Measurements from ENCODE around the gene RPTOR.

RPTOR gene

DNA sequence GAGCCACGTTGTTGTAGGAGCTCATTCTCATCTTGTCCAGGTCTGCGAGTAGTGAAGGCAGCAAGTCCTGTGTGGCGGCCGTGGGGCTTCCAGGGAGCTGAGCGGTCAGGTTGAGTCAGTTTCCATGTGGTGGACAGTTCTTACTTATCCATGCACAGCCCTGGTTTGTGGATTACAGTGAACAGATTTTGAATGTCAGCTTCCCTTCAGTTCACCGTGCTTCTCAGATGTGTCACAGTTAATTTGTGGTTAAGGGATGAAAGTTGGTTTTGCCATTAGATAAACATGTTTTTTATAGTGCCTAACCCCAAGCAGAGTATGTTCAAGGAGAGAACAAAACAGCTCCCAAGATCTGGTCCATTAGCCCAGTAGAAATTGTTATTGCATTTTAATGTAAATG lies 103.1 kb downstream of the RPTOR start:
- no peak for DNase-seq

DNA sequence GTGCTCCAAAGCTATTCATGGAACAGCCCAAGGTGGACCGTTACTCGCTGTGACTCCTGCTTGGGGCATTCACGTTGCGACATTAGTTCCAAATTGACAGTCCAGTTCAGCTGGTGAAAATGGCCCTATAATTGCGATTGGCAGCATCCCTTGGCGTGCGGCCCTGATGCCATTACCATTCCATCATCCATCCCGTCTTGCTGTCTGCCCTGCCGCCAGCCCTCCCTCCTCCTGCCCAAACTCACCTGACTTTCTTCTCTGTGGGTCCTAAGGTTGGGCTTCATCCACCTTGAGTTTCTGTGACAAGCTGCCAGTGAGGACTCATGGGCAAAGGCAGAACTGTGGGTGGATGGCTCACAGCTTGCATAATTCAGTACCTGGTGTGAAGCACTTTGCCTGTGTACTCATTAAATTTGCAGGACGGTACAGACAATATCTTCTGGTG lies 104.6 kb downstream of the RPTOR start:
- no peak for DNase-seq

DNA sequence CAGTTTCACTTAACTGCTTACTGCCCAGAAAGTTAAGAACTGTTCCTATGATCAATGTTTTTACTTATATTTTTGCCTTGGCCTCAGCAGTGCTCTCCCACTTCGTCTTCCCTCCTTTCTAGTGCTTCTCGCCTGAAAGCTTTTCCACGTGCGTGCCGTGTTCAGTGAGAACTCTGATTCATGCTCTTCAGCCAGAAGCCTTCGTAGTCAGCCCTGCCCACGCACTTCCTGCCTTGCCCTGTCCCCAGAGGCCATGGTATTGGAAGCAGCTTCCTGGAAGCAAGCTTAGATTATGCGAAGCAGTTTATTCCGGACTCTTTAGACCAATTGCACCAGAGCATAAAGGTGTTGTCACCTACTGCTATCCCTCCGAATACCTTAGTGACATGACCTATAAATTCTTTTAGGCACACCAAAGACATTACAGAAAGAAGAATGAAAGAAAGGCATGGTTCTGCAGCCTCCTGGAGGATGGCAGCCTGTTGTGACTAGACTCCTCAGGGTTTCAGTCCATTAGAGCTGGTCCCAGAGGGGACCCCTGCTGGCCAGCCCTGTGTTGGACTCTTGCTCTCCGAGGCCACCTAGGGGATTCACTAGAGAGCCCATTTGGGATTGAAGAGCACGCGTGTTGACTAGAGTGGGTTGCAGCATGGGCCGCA lies 105.2 kb downstream of the RPTOR start:
- DNase-seq: no peak

DNA sequence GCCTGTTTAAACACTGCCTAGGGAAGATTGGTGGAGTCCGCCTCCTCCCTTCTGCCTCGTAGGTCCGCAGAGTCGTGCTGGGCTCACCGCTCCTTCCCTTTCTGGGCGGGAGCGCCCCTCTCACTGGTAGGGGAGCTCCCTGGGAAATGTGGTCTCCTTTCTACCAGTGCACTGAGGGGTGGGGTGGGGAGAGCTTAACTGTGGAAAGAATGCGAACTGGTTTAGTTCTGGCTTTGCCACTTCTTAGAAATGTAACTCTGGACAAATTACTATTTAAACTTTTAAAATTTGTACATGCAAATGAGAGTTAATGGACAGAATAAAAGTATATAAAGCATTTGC lies 105.7 kb downstream of the RPTOR start:
- DNase-seq: no peak

DNA sequence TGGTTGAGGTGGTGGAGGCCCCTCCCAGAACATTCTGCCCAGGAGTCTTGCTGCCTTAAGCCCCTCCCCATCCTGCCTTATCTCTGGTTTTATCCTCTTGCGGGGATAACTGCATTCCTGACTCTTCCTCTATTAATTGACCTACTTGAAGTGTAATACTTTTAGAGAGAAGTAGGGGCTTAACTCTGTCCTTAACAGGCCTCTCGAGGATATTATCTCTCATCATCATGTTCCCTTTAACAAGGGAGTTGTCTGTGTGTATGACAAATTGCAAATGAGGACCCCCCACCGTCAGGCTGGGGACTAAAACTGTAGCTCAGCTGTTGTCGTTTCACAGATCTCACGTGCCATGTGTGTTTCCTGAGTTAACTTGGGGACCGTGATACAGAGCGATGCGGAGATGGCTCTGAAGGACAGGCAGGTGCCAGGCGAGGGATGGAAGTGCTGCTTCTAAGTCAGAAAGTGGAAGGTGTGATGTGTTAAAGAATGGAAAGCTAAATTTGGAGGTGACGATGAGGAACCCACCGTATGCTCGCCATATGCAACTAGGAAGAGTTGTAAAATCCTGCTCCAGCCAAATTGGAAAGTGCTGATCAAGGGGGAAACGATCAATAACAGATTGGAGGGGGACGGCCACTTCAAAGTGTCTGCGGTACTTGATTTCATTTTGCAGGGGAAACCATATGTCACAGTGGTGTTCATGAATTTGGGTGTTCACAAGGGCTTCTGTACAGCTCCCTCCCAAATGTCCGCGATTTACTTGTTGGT lies 106.3 kb downstream of the RPTOR start:
- DNase-seq: no peak

DNA sequence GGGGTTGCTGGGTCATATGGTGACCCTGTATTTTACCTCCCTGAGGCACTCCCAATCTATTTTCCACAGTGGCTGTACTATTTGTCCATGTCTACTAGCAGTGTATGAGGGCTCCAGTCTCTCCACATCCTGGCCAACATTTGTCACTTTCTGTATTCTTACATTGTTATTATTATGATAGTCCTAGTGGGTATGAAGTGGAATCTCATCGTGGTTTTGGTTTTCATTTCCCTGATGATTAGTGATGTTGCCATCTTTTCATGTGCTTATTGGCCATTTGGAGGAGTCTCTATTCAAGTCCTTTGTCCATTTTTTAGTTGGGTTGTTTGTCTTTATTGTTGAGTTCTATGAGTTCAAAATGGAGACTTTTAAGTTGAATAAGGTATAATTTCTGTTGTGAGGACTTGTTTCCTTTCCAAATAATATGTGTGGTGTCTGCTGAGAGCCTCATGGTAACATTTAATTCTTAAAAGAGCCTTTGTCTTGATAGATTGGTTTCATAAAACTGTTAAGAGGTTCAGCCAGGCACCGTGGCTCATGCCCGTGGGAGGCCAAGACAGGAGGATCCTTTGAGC lies 108.2 kb downstream of the RPTOR start:
- DNase-seq: no peak

DNA sequence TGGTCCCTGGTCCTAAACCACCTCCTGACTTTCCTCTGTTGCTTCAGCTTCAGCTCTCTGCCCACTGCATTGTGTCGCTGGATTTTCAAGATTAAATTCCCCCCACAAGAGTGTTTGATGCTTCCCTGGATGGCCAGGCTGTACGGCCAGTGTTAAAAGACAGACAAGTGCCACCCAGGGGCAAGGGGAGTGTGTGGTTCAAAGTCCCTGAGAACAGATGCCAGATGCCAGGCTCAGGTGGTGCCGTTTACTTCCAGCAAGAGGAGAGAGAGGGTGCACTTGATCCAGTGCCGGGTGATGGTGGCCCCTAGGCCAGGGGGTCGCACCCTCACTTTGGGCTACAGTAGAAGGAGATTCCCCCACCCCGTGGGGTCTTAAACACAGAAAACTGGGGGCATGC lies 109.2 kb downstream of the RPTOR start:
- DNase-seq: no peak

DNA sequence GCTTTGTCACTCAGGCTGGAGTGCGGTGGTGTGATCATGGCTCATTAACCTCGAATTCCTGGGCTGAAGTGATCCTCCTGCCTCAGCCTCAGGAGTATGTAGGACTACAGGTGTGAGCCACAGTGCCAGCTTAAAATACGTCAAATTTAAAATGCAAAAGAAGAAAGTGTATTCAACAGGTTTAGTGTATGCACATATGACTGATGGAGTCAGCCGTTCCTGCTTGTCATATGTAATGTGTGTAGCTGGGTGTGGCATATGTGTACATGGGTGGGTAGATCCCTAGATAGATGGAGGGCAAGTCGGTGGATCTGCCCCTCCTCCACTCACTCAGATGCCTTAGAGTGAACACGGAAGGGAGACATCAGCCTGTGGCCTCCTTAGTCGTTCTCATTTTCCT lies 111.0 kb downstream of the RPTOR start:
- no peak for DNase-seq

DNA sequence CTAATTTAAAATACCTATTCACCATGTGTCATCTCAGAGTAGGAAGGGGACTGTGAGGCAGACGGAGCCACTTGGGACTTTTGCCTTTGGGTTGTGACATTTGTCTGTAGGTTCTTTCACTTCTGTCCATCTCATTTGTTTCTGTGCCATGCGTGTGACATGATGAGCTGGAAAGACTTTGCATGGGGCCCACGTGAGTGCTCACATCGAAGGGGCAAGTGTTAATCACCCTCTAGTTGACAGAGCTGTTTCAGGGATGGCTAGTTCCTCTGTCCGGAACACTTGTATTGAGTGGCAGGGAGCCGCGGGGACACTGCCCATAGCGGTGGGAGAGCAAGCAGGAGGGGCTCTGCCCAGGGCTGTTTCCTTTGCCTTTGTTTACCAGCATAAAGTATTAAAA lies 112.0 kb downstream of the RPTOR start:
- DNase-seq: no peak

DNA sequence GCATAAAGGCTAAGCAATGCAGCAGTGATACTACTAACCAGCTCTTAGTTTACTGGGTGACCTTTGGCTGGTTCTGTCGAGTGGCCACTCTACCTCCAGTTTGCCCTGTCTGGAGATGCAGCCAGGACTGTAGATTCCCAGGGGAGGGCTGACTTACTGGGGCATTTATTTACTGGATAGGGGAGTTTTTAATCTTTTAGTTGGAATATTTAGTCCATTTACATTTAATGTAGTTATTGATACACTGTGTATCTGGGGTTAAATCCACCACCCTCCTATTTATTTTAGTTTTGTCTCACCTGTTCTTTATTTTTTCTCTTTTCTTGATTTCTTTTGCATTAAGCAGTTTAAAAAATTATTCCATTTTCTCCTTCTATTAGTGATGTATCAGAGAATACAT lies 112.9 kb downstream of the RPTOR start:
- no peak for DNase-seq

DNA sequence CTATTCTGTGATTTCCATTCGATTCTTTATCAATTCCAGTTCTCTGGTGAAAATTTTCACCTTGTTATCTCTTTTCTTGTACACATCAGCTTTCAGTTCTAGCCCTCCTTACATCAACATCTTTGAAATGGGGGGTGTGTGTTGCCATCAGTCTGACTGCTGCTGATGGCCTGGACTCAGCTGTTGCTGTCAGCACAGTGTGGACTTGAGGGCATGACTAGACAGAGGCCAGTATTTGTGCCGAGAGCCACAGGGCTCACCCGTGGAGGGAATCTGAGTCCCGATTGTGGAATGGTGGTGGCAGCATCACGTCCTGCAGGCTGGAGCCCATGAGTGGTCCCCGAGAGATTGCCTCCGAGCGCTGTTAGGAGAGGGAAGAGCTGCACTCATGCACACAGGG lies 114.2 kb downstream of the RPTOR start:
- no peak for DNase-seq

DNA sequence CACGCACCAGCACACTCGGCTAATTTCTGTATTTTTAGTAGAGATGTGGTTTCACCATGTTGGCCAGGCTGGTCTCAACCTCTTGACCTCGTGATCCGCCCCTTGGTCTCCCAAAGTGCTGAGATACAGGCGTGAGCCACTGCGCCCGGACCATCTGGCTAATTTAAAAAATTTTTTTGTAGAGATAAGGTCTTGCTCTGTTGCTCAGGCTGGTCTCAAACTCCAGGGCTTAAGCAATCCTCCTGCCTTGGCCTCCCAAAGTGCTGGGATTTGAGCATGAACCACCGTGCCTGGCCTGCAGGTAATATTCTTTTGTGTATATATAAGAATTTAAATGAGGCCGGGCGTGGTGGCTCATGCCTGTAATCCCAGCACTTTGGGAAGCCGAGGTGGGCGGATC lies 115.0 kb downstream of the RPTOR start:
- DNase-seq: no peak

DNA sequence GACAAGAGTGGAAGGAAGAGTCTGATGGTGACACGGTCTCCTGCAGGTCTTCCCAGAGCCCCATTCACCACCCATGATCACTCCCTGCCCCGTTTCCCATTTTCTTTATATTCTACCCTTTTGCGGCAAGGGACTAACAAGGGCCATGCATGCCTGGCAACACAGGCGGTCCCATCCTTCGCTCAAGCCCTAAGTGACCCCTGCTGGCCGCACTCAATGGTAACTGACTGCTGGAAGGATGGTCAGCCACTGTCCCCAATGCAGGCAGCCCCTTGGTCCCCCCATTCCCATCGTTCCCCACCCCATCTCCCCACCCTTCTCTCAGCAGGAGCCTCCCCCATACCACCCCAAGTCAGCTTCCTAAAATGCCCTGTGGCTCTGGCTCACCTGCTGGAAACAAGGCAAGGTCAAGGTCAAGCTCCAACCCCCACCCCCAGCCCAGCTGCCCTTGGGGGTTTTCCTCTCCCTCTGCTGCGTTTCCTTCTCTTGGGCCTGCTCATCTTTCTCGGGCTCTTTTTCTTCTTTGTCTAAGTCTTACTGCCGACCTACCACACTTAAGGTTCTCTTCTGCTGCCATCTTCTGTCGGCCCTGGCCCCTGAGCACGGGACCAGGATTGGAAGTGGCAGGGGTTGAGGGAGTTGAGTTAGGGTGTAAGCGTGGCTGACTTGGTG lies 116.0 kb downstream of the RPTOR start:
- DNase-seq: no peak

DNA sequence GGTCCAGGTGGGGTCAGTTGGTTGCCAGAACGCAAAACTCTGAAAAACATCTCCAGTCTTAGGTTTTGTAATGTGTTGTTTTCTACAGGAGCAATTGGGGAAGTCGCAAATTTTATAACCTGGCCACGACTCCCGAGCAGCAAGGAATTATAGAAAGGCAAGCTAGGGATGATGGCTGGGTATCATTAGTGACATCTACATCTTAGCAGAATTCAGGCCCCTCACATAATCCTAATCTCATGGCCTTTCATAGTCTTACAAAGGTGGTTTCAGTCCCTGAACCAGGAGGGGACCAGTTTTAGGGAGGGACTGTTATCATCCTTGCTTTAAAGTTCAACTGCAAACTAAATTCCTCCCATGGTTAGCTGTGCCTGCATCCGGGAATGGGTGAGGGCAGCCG lies 117.9 kb downstream of the RPTOR start:
- no peak for DNase-seq

DNA sequence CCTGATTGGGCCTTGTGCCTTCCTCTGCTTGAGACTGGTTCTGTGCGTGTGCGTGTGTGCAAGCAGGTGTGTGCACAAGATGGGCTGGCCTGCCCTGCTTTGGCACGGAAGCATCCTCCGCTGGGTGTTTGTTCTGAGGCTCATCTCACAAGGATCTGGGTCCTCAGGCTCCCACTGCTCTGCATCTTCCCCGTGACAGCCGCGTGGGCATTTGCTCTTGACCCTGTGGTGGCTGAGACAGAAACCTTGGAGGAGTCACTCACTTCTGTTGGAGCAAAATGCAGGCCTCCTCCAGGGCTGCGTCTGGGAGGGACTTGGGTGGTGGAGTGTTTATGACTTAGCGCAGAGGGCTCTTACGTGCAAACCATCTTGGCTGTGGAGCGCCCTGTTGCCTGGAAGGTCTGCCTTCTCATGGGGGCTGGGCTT lies 119.2 kb downstream of the RPTOR start:
- DNase-seq: no peak

DNA sequence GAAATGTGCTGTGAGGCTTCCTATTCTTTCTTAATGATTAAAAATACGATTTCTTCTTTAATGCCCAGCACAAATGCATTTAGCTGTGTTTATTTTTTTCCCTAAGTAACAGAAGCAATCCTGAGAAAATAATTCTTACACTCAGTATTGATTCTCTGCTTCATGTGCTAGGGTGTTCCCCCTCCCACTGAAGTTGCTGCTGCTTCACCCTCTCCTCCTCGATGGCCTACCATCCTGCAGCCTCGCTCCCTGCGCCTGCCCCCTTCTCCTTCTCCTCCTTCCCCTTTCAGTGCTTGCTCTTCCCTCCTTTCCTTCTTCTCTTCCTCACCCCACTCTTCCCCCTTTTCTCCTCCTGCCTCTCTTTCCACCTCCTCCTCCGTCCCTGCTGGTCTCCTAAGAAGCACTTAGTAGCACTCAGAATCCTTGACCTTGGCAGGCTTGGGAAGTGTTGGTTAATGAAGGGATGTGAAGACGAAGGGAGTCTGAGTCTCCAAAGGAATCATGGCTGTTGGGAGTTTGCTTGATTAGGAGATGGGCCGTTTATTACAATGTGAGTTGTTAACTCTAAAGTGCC lies 119.7 kb downstream of the RPTOR start:
- DNase-seq: no peak

DNA sequence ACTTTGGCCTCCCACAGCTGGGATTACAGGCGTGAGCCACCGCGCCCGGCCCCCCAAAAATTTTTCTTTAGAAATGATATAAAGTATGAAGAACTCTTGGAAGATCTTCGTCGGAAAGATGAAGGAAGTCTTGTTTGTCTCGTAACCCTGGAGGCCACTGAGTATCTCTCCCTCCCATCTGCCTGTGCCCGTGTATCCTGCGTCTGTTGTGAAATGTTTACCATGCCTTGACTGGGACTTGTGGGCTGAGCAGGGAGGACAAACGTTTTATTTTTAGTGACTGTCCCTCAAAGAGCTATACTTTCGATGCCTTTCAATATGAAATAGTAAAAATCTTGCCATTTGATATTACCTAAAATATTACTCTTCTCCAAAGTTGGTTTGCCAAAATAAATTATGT lies 121.2 kb downstream of the RPTOR start:
- no peak for DNase-seq

DNA sequence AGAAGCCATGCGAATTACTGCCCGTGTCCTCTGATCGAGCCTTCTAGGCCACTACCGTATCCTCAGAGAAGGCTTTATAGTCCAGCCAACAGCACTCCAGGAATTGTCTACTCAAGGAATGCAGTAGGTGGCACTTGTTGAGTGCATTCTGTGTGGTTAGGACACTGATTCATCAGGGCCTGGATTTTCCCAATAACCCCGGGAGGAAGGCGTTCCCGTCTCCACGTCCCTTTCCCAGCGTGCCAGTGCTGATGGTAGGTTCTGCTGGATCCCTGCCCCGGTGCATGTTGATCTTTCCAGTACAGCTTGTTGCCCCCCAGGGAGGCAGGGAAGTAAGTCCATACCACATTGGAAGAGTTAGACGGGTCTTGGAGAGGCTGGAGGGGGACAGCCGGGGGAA lies 122.2 kb downstream of the RPTOR start:
- no peak for DNase-seq

DNA sequence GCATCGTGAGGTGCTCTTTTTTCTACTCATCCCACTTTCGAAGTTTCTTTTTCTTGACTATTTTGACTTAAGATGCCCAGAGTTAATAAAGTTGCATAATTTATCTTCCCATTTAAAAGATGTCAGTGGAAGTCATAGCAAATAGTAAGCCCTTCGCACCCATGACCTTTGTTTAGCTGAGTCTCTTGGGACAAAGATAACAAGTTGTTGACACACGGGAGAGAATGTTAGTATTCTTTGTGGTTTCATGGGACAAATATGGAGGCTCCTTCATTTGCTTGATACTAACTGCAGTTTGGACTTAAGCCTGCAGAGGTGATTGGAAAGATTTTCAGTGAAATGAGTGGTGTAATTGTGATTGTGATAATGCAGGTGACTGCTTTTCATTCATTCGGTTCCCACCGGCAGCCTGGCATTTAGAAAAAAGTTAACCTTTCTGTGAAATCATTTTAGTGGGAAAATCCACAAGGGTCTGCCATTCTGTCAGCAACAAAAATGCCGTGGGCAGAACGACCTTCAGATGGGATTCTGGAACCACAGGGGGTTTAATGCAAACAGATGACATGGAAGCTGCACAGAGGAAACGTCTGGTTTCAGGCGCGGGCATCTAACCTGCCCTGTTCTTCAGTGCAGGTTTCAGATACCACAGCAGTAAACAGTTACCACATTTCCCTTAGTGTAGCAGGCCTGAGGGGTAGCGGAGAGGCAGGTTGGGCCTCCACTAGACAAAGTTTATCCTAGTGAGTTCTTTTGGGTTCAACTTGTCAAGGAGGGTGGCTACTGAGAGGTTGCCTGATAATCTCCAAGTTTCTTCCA lies 123.0 kb downstream of the RPTOR start:
- no peak for DNase-seq

DNA sequence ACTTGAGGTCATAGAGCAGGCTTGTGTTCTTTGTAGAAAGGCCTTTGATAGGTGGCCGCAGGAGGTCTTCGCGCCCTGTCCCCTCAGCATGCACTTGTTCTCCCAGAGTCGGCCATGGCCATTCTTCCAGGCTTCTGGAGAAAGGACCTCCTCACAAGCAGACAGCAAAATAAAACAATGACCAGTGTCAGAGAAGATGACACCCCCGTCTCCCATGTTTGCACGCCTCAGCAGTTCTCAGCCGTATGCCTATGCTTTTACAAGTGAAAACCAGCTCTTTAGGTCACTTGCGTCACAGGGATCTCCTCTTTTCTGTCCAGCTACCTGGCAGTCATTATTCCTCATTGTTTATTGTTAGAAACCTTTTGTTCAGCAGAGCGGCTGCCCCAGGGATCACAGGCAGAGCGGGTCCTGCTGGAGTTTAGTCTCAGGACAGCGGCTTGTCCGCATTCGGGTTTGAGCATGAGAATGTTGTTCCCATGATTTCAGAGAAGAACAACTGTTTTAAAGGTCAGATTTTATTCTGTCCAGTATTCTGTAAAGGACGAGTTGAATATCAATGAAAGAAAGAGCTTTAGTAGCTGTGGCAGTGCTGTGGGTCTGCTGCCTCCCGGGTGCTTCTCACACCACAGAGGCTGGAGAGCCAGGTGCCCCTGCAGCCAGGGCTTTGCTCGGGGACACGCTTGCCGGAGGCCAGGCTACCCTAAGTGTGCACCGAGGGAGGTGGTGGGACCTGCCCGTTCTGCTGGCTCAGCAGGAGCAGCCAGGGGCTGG lies 123.9 kb downstream of the RPTOR start:
- no peak for DNase-seq

DNA sequence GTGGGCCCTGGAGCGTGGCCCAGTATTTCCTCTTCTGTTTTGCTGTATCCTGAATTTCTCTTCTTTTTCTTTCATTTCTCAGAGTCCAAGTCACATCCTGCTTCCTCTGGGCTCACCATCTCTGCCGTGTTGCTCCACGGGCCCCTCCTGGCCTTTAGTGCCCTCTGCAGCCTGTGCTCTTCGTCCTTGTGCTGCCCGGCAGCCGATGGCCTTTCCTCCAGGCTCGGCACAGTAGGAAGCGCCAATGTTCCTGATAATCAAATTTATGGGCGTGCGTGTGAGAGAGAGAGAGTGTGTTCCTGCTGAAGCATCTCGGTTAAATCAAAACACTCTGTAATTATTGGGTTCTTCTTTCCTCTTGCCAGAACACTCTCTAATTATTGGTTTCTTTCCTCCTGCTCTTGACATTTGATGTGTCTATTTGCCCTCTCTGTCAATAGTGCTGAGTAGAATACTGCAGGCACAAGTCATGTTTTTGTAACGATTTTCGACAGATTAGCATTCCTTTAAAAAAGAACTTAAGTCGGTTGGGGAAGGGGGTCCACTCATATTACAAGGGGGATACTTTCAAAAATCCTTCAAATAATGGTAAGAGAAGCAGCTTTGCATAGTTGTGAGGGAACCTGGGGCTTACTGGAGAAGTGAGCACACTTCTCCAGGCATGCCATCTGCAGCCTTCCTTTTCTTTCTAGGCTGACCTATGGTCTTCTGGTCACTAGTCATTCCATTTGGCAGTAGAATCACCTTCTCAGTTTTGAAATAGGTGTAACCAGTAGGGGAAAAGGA lies 126.6 kb downstream of the RPTOR start:
- no peak for DNase-seq

Data from NCI-H226 (cell line).